Ishikawa (cell line): ENCODE measurements around the gene MAP4K3.

Source experiments
- CEBPB ChIP-seq: IDR thresholded peaks from 2 replicates; pipeline ENCODE4 v1.6.1; 2012
- CREB1 ChIP-seq: IDR thresholded peaks from 2 replicates; pipeline ENCODE4 v1.6.1; 2012; ENCODE audit warnings: low read depth
- EGR1 ChIP-seq: IDR thresholded peaks from 2 replicates; pipeline ENCODE4 v1.6.1; 2012
- FOXM1 ChIP-seq: IDR thresholded peaks from 2 replicates; pipeline ENCODE4 v1.6.1; 2012; ENCODE audit warnings: low read depth, borderline replicate concordance
- NFIC ChIP-seq: IDR thresholded peaks from 2 replicates; pipeline ENCODE4 v1.6.1; 2012
- RAD21 ChIP-seq: IDR thresholded peaks from 2 replicates; pipeline ENCODE4 v1.6.1; 2012; ENCODE audit warnings: low read depth
- REST ChIP-seq: IDR thresholded peaks from 2 replicates; pipeline ENCODE4 v1.6.1; 2012; ENCODE audit warnings: low read depth, mild to moderate bottlenecking
- TAF1 ChIP-seq: IDR thresholded peaks from 2 replicates; pipeline ENCODE4 v1.6.1; 2012; ENCODE audit warnings: low read depth, mild to moderate bottlenecking
- TCF12 ChIP-seq: IDR thresholded peaks from 2 replicates; pipeline ENCODE4 v1.6.1; 2012; ENCODE audit warnings: low read depth
- TEAD4 ChIP-seq: IDR thresholded peaks from 2 replicates; pipeline ENCODE4 v1.6.1; 2012
- YY1 ChIP-seq: IDR thresholded peaks from 2 replicates; pipeline ENCODE4 v1.6.1; 2012; ENCODE audit warnings: low read depth
- ZBTB7A ChIP-seq: IDR thresholded peaks from 2 replicates; pipeline ENCODE4 v1.6.1; 2012; ENCODE audit warnings: low read depth
- TF ChIP-seq, protein P1 (sequence below): IDR thresholded peaks from 2 replicates; pipeline ENCODE4 v1.6.1; 2012
- TF ChIP-seq, protein P2 (sequence below): IDR thresholded peaks from 2 replicates; pipeline ENCODE4 v1.6.1; 2012

The MAP4K3 gene

GRCh38 chr2:39434233-39434897, 2.7 kb downstream of the MAP4K3 start:
- TF ChIP-seq RAD21 (no peak), TCF12 (no peak), ZBTB7A (no peak), CEBPB (no peak), TAF1 (no peak), YY1 (no peak), FOXM1 (no peak), EGR1 (no peak), REST (no peak), TEAD4 (no peak)
- TF ChIP-seq, protein P1, sequence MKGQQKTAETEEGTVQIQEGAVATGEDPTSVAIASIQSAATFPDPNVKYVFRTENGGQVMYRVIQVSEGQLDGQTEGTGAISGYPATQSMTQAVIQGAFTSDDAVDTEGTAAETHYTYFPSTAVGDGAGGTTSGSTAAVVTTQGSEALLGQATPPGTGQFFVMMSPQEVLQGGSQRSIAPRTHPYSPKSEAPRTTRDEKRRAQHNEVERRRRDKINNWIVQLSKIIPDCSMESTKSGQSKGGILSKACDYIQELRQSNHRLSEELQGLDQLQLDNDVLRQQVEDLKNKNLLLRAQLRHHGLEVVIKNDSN: no peak

DNA sequence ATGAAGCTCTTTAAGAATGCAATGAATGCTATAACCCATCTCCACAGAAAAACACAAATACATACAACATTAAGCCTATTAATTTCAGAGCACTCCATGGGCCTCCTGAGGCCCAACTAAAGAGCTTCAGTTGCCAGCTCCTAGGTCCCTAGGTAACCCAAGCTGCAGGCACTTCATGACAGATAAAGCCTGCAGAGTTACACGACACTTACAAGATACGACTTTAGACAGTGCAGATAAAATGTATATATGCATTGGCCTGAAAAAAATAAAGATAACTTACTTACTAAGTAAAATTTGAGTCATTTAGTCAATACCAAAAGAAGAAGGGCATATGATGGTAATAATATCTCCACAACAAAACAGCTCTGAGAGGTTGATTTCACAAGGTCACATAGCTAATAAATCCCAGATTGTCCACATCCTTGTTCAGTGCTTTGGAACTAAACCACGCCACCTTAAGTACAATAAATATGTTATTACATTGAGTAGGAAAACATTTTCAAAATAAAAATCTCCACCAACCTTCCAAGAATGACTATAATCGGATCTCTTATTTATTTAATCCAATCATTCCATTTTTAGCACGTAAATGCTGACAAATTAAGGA, 3.4 kb downstream of the MAP4K3 start:
- no peak for TF ChIP-seq NFIC
- TF ChIP-seq EGR1: no peak
- no peak for TF ChIP-seq TAF1
- TF ChIP-seq RAD21: no peak
- no peak for TF ChIP-seq YY1
- TF ChIP-seq ZBTB7A: no peak
- TF ChIP-seq TEAD4: no peak
- TF ChIP-seq, protein P2, sequence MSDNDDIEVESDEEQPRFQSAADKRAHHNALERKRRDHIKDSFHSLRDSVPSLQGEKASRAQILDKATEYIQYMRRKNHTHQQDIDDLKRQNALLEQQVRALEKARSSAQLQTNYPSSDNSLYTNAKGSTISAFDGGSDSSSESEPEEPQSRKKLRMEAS: no peak
- no peak for TF ChIP-seq CREB1
- TF ChIP-seq, protein P1: no peak
- no peak for TF ChIP-seq REST
- TF ChIP-seq FOXM1: no peak
- TF ChIP-seq TCF12: no peak
- TF ChIP-seq CEBPB: no peak

DNA sequence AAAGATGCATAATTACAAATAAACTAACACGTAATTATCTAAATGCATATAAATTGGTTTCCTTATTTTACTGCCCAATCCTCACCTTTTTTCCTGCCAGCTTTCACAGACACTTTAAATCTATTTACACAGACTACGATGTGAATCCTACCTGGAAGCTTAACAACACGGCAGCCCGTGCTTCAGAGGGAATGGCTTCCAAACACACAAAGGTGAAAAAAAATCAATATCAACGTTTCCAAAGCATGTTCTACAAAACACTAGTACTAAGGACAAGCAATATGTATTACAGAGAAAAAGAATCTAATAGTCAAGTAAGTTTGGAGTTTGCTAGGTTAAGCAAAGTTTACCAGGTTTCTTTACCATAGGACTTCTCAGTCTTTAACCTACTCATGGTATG, 4.4 kb downstream of the MAP4K3 start:
- no peak for TF ChIP-seq NFIC
- TF ChIP-seq, protein P2: no peak
- no peak for TF ChIP-seq RAD21
- TF ChIP-seq FOXM1: no peak
- TF ChIP-seq EGR1: no peak
- TF ChIP-seq, protein P1: no peak
- no peak for TF ChIP-seq TEAD4
- no peak for TF ChIP-seq ZBTB7A

GRCh38 chr2:39431592-39432316, 5.3 kb downstream of the MAP4K3 start:
- TF ChIP-seq REST (no peak), EGR1 (no peak)
- TF ChIP-seq, protein P2: no peak
